ENCODE data around the gene KCNA10.

The KCNA10 gene

DNA sequence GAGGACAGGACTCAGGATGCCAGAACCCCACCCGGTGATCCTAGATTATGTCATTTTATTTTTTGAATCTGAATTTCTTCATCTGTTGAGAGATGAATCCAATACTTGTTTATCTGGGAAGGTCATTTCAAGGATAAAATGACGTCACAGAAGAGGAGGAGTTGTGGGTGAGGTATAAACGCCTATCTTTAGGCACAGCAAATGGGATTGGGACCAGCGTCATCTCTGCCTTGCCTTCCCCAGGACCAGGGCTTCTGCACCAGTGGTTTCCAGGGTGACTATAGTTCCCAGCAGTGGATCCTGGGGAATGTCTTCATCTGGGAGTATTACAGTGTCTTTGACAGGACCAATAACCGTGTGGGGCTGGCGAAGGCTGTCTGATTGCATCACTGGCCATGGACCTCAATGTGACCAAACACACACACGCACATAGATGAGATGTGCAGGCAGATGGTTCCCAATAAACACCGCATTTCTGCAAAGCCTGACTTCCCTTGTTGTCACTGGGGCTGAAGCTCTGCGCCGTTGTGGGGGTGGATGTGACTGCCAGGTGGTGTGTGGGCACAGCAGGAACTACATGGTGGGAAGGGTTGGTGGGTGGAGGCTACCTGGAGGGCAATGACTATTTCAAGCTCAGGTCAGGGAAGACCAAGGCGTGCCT, 28.1 kb downstream of the KCNA10 start:
- H3K27ac ChIP-seq (ENCODE audit: low read depth in 2 of 2, low read length in 2 of 2): no peak overlapping the region
- H3K4me3 ChIP-seq (ENCODE audit: low read length in 2 of 2): no peak overlapping the region
- no peak overlapping the region for H3K9ac ChIP-seq (ENCODE audit: low read depth in 1 of 2, low read length in 2 of 2)

DNA sequence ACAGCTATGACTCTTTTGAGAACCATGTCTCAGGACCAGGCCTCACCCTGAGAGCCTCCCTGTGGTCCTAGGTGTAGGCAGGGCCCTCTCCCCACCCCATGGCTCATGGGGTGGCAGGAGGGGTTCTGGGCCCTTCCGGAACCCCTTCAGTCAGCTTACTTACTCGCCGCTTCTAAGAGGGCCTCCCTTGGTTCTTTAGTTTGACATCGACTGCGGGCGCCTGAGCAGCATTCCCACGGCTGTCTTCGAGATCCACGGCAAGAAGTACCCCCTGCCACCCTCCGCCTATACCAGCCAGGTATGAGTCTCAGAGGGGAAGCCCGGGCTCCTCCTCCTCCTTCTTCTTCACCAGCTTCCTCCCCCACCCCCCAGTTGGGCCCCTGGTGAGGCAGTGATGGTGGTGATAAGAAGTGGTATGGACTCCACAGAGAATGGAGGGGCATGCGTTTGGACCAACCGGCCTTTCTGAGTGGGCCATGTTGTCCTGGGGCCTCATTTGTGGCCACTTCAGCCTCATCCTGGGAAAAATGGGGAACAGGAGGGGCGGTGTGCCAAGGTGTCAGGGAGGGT, 28.9 kb downstream of the KCNA10 start:
- Histone ChIP-seq H3K27ac (ENCODE audit: low read depth in 2 of 2, low read length in 2 of 2) (no peak overlapping the region), H3K36me3 (ENCODE audit: control insufficient read depth in 2 of 2, insufficient read depth in 2 of 2, low read length in 2 of 2) (no peaks in the 10 kb centered on the region), H3K9me3 (ENCODE audit: control insufficient read depth in 2 of 2, low read length in 2 of 2) (no peaks in the 10 kb centered on the region), H3K4me1 (ENCODE audit: control insufficient read depth in 2 of 2, insufficient read depth in 2 of 2, low read length in 2 of 2) (peaks cover 0 to 6% of the 10 kb centered on the region in 2 donors), H3K27me3 (ENCODE audit: control insufficient read depth in 2 of 2, insufficient read depth in 2 of 2, low read length in 2 of 2) (no peaks in the 10 kb centered on the region), H3K4me3 (ENCODE audit: low read length in 2 of 2) (no peak overlapping the region), H3K9ac (ENCODE audit: low read depth in 1 of 2, low read length in 2 of 2) (no peak overlapping the region)

More for the DNA sequence above, 28.1 kb downstream of the KCNA10 start:
- Histone ChIP-seq H3K27me3 (ENCODE audit: control insufficient read depth in 2 of 2, insufficient read depth in 2 of 2, low read length in 2 of 2) (no peaks in the 10 kb centered on the region), H3K4me1 (ENCODE audit: control insufficient read depth in 2 of 2, insufficient read depth in 2 of 2, low read length in 2 of 2) (peaks cover 0 to 6% of the 10 kb centered on the region in 2 donors), H3K9me3 (ENCODE audit: control insufficient read depth in 2 of 2, low read length in 2 of 2) (no peaks in the 10 kb centered on the region), H3K36me3 (ENCODE audit: control insufficient read depth in 2 of 2, insufficient read depth in 2 of 2, low read length in 2 of 2) (no peaks in the 10 kb centered on the region)

DNA sequence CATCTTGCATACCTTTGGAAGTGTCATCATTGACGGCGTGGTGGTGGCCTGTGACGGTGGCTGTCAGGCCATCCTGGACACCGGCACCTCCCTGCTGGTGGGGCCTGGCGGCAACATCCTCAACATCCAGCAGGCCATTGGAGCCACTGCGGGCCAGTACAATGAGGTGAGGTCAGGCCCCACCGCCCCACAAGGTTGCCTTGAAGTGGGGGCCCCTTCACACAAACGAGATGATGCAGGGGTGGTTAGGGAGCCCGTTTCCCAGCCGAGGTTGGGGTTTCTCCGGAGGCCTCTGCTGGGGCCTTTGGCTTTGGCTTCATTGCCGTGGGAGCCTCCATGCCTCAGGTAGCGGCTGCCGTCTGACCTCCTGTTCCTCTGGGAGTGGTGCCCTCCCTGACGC, 29.6 kb downstream of the KCNA10 start:
- no peak overlapping the region for H3K4me3 ChIP-seq (ENCODE audit: low read length in 2 of 2)
- H3K9ac ChIP-seq (ENCODE audit: low read depth in 1 of 2, low read length in 2 of 2): no peak overlapping the region
- no peaks in the 10 kb centered on the region for H3K27me3 ChIP-seq (ENCODE audit: control insufficient read depth in 2 of 2, insufficient read depth in 2 of 2, low read length in 2 of 2)
- H3K27ac ChIP-seq (ENCODE audit: low read depth in 2 of 2, low read length in 2 of 2): no peak overlapping the region
- no peaks in the 10 kb centered on the region for H3K36me3 ChIP-seq (ENCODE audit: control insufficient read depth in 2 of 2, insufficient read depth in 2 of 2, low read length in 2 of 2)
- H3K9me3 ChIP-seq (ENCODE audit: control insufficient read depth in 2 of 2, low read length in 2 of 2): no peaks in the 10 kb centered on the region
- H3K4me1 ChIP-seq (ENCODE audit: control insufficient read depth in 2 of 2, insufficient read depth in 2 of 2, low read length in 2 of 2): peaks cover 0 to 6% of the 10 kb centered on the region in 2 donors

DNA sequence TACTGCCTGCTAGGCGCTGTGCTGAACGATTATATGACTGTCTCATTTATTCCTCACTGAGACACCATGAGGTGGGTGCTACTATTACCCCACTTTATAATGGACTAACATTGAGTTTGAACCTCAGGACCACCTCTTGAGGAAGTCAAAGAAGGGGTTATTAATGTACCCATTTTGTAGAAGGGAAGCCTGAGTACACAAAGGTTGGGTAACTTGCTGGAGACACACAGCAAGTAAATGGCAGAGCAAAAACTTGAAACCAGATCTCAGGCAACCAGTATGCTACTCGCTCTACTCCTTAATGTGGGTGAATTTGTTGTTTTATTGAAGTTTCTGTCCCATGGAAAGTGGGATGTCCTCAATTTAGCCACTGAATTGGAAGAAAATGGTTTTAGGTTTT, 30.1 kb downstream of the KCNA10 start:
- Histone ChIP-seq H3K36me3 (ENCODE audit: control insufficient read depth in 2 of 2, insufficient read depth in 2 of 2, low read length in 2 of 2) (no peaks in the 10 kb centered on the region), H3K27ac (ENCODE audit: low read depth in 2 of 2, low read length in 2 of 2) (no peak overlapping the region), H3K9ac (ENCODE audit: low read depth in 1 of 2, low read length in 2 of 2) (no peak overlapping the region), H3K4me3 (ENCODE audit: low read length in 2 of 2) (no peak overlapping the region), H3K27me3 (ENCODE audit: control insufficient read depth in 2 of 2, insufficient read depth in 2 of 2, low read length in 2 of 2) (peaks cover 0 to under 1% of the 10 kb centered on the region in 2 donors), H3K9me3 (ENCODE audit: control insufficient read depth in 2 of 2, low read length in 2 of 2) (no peaks in the 10 kb centered on the region), H3K4me1 (ENCODE audit: control insufficient read depth in 2 of 2, insufficient read depth in 2 of 2, low read length in 2 of 2) (peaks cover 0 to 6% of the 10 kb centered on the region in 2 donors)

DNA sequence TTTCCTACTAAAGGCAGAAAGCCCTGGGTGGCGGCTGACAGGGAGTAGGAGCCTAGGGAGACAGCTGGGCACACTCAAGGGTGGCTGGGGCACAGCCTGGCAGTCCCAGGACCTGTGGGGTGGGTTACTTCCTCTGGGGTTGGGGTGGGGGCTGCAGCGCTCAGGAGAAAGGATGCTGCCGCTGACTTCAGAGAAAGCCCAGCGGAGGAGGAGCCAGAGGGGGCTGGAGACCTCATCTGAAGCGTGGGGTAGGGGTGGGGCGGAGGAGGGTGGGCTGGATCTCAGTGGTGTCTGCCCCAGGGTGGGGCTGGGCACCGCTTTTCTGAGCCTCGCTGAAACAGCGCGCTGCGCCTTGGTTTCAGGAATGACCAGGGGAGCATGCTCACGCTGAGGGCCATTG, 30.8 kb downstream of the KCNA10 start:
- Histone ChIP-seq H3K27me3 (ENCODE audit: control insufficient read depth in 2 of 2, insufficient read depth in 2 of 2, low read length in 2 of 2) (peaks cover 0 to 3% of the 10 kb centered on the region in 2 donors), H3K4me1 (ENCODE audit: control insufficient read depth in 2 of 2, insufficient read depth in 2 of 2, low read length in 2 of 2) (peaks cover 0 to 6% of the 10 kb centered on the region in 2 donors), H3K27ac (ENCODE audit: low read depth in 2 of 2, low read length in 2 of 2) (no peak overlapping the region), H3K4me3 (ENCODE audit: low read length in 2 of 2) (no peak overlapping the region), H3K9me3 (ENCODE audit: control insufficient read depth in 2 of 2, low read length in 2 of 2) (no peaks in the 10 kb centered on the region), H3K9ac (ENCODE audit: low read depth in 1 of 2, low read length in 2 of 2) (no peak overlapping the region), H3K36me3 (ENCODE audit: control insufficient read depth in 2 of 2, insufficient read depth in 2 of 2, low read length in 2 of 2) (no peaks in the 10 kb centered on the region)

DNA sequence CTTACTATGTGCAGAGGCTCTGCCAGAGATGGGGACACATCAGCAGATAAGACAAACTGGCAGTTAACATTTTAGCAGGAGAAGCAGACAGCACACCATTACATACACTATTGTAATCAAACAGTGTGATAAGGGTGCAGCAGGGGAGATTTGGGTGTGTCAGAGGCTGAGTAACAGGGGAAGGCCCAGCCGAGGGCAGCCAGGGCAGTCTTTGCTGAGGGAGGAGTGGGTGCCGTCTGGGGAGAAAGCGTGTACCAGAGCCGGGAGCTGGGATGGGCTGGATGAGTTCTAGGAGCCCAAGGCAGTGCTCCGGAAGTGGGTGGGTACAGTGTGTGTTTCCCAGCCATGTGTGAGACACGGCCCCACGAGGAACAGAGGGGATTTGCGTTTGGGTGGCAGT, 31.2 kb downstream of the KCNA10 start:
- H3K9ac ChIP-seq (ENCODE audit: low read depth in 1 of 2, low read length in 2 of 2): no peak overlapping the region
- H3K27ac ChIP-seq (ENCODE audit: low read depth in 2 of 2, low read length in 2 of 2): no peak overlapping the region
- no peaks in the 10 kb centered on the region for H3K36me3 ChIP-seq (ENCODE audit: control insufficient read depth in 2 of 2, insufficient read depth in 2 of 2, low read length in 2 of 2)
- H3K27me3 ChIP-seq (ENCODE audit: control insufficient read depth in 2 of 2, insufficient read depth in 2 of 2, low read length in 2 of 2): peaks cover 0 to 3% of the 10 kb centered on the region in 2 donors
- no peak overlapping the region for H3K4me3 ChIP-seq (ENCODE audit: low read length in 2 of 2)
- peaks cover 0 to 6% of the 10 kb centered on the region in 2 donors for H3K4me1 ChIP-seq (ENCODE audit: control insufficient read depth in 2 of 2, insufficient read depth in 2 of 2, low read length in 2 of 2)
- no peaks in the 10 kb centered on the region for H3K9me3 ChIP-seq (ENCODE audit: control insufficient read depth in 2 of 2, low read length in 2 of 2)

DNA sequence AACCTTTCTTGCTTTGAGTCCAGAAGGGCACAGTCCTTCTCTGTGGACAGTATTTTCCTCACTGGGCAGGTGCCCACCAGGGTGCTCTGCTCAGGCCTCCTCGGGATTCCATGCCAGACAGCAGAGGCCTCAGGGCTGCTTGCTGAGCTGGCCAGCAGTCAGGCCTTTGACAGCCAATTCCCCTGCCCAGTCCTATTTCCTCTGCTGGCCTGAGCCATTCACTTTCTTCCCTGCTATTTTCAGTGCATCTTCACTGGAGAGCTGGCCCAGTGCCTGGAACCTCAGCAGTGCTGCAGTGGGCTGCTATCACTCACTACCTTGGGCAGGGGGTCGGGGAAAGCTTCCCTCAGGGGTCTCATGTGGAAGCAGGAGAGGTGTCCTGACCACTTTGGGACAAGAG, 33.2 kb downstream of the KCNA10 start:
- Histone ChIP-seq H3K4me1 (ENCODE audit: control insufficient read depth in 2 of 2, insufficient read depth in 2 of 2, low read length in 2 of 2) (peaks cover 0 to 6% of the 10 kb centered on the region in 2 donors), H3K4me3 (ENCODE audit: low read length in 2 of 2) (no peak overlapping the region), H3K36me3 (ENCODE audit: control insufficient read depth in 2 of 2, insufficient read depth in 2 of 2, low read length in 2 of 2) (no peaks in the 10 kb centered on the region), H3K27ac (ENCODE audit: low read depth in 2 of 2, low read length in 2 of 2) (no peak overlapping the region), H3K27me3 (ENCODE audit: control insufficient read depth in 2 of 2, insufficient read depth in 2 of 2, low read length in 2 of 2) (peaks cover 0 to 3% of the 10 kb centered on the region in 2 donors), H3K9me3 (ENCODE audit: control insufficient read depth in 2 of 2, low read length in 2 of 2) (no peaks in the 10 kb centered on the region), H3K9ac (ENCODE audit: low read depth in 1 of 2, low read length in 2 of 2) (no peak overlapping the region)

DNA sequence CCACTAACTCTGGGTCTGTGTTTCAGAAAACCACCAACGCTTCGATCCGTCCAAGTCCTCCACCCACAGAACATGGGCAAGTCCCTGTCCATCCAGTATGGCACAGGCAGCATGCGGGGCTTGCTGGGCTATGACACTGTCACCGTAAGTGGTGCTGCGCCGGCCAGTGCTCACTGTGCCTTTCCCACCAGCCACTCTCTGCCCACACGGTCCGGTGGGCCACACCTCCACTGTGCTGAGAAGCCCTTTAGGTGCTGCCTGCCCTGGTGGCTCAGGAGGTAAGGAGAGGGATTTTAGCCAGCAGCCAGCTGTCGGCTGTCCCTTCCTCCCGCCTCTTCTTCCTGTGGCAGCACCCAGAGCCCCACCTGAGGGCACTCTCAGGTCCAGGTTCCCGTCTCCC, 34.2 kb downstream of the KCNA10 start:
- Histone ChIP-seq H3K9ac (ENCODE audit: low read depth in 1 of 2, low read length in 2 of 2) (no peak overlapping the region), H3K4me3 (ENCODE audit: low read length in 2 of 2) (no peak overlapping the region), H3K27me3 (ENCODE audit: control insufficient read depth in 2 of 2, insufficient read depth in 2 of 2, low read length in 2 of 2) (peaks cover 0 to 3% of the 10 kb centered on the region in 2 donors), H3K4me1 (ENCODE audit: control insufficient read depth in 2 of 2, insufficient read depth in 2 of 2, low read length in 2 of 2) (peaks cover 0 to 6% of the 10 kb centered on the region in 2 donors), H3K27ac (ENCODE audit: low read depth in 2 of 2, low read length in 2 of 2) (no peak overlapping the region), H3K9me3 (ENCODE audit: control insufficient read depth in 2 of 2, low read length in 2 of 2) (no peaks in the 10 kb centered on the region), H3K36me3 (ENCODE audit: control insufficient read depth in 2 of 2, insufficient read depth in 2 of 2, low read length in 2 of 2) (no peaks in the 10 kb centered on the region)

DNA sequence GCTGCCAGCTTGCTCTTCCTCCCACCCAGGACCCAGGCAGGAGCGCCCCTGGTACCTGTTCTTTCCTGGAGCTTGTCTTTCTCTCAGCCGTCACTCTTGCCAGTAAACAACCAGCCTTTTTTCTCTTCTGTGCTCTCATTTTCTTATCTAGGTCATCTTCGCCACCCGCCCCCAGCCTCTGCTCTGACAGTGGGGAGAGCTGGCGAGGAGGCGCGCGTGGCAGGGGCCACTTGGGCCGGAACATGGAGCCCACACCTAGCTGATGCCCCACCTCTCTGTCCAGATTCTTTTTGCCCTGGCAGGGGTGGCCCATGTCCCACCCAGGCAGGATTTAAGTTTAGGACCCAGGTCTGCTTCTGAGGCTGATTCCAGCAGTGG, 35.7 kb downstream of the KCNA10 start:
- Histone ChIP-seq H3K4me1 (ENCODE audit: control insufficient read depth in 2 of 2, insufficient read depth in 2 of 2, low read length in 2 of 2) (peaks cover 0 to 18% of the 10 kb centered on the region in 2 donors), H3K27me3 (ENCODE audit: control insufficient read depth in 2 of 2, insufficient read depth in 2 of 2, low read length in 2 of 2) (peaks cover 0 to 3% of the 10 kb centered on the region in 2 donors), H3K36me3 (ENCODE audit: control insufficient read depth in 2 of 2, insufficient read depth in 2 of 2, low read length in 2 of 2) (no peaks in the 10 kb centered on the region), H3K4me3 (ENCODE audit: low read length in 2 of 2) (no peak overlapping the region), H3K9me3 (ENCODE audit: control insufficient read depth in 2 of 2, low read length in 2 of 2) (no peaks in the 10 kb centered on the region), H3K9ac (ENCODE audit: low read depth in 1 of 2, low read length in 2 of 2) (no peak overlapping the region), H3K27ac (ENCODE audit: low read depth in 2 of 2, low read length in 2 of 2) (no peak overlapping the region)

DNA sequence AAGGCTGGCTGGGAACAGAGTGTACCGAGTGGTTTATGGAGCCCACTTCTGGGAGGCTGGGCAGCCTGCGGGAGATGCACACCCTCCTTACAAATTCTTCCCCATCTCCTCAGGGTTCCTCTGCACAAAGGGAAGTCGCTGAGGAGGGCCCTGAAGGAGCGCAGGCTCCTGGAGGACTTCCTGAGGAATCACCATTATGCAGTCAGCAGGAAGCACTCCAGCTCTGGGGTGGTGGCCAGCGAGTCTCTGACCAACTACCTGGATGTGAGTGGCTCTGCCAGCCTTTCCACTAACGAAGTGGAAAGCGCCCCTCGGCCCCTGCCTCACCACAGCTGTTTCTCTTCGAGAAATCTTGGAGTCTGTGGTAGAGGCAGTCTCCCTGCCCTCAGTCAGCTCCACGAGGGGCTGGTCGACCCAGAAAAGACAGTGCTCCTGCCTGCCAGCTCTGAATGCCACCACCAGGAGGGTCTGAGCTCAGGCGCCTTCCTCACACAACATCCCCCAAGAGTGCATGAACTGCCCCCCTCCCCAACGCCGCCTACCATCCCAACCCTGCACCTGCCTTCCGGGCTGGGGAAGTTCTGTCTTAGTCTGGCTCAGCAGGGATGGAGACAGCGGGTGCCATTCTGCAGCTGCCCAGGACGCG, 36.2 kb downstream of the KCNA10 start:
- H3K4me1 ChIP-seq (ENCODE audit: control insufficient read depth in 2 of 2, insufficient read depth in 2 of 2, low read length in 2 of 2): peaks cover 0 to 21% of the 10 kb centered on the region in 2 donors
- no peaks in the 10 kb centered on the region for H3K36me3 ChIP-seq (ENCODE audit: control insufficient read depth in 2 of 2, insufficient read depth in 2 of 2, low read length in 2 of 2)
- H3K27me3 ChIP-seq (ENCODE audit: control insufficient read depth in 2 of 2, insufficient read depth in 2 of 2, low read length in 2 of 2): peaks cover 0 to 3% of the 10 kb centered on the region in 2 donors
- H3K9ac ChIP-seq (ENCODE audit: low read depth in 1 of 2, low read length in 2 of 2): no peak overlapping the region
- no peak overlapping the region for H3K4me3 ChIP-seq (ENCODE audit: low read length in 2 of 2)
- no peak overlapping the region for H3K27ac ChIP-seq (ENCODE audit: low read depth in 2 of 2, low read length in 2 of 2)
- H3K9me3 ChIP-seq (ENCODE audit: control insufficient read depth in 2 of 2, low read length in 2 of 2): no peaks in the 10 kb centered on the region

All from mucosa of rectum (tissue), 2 donors.